IMR-90 (cell line): ENCODE results near the gene GPC6. TPM values are rescaled to one million over a fixed set of nuclear protein-coding genes. Genes with fewer than 3 reads are reported as not detected.

Experiments
- ATAC-seq: fragments of 200-7000 bp; cut with Tn5 transposase; 2 replicates; pipeline ENCODE4 v1.9.1; 2020; ENCODE audit warnings: low read depth, mild to moderate bottlenecking, moderate library complexity
- BruUV-seq: library from RNA; stranded (reverse); fragments of 400-500 nt; replicated peaks from 2 replicates; lab custom pipeline; 2021; lab: Mats Ljungman, UMichigan
- CTCF ChIA-PET: fragments of 300-600 bp; formaldehyde crosslinking; extraction: SDS; loops from one replicate; lab custom pipeline; 2021; ENCODE audit warnings: antibody characterized with exemption; lab: Yijun Ruan, JAX
- POLR2A ChIA-PET: fragments of 300-600 bp; sonication (Branson Sonifier 250); formaldehyde crosslinking; loops from one replicate; lab custom pipeline; 2022; ENCODE audit warnings: antibody characterized with exemption; ENCODE audit not compliant: unreplicated experiment; lab: Charles Lee
- DNase-seq: peaks from one replicate; pipeline ENCODE4 v3.0.0; 2013
- H2AFZ ChIP-seq: replicated peaks from 2 replicates; pipeline ENCODE3; 2013; ENCODE audit warnings: low read length, mild to moderate bottlenecking; ENCODE audit not compliant: poor library complexity
- H2AK5ac ChIP-seq: 2 replicates; pipeline ENCODE4 v1.6.1; 2013; ENCODE audit warnings: low read depth, low read length, inconsistent platforms
- H2AK9ac ChIP-seq: replicated peaks from 2 replicates; pipeline ENCODE3; 2013; ENCODE audit warnings: mild to moderate bottlenecking, low read depth, low read length, moderate library complexity; ENCODE audit not compliant: poor library complexity
- H2BK120ac ChIP-seq: 2 replicates; pipeline ENCODE4 v1.6.1; 2013; ENCODE audit warnings: low read depth, low read length, inconsistent platforms
- H2BK15ac ChIP-seq: 3 replicates; pipeline ENCODE4 v1.6.1; 2013; ENCODE audit warnings: low read depth, low read length, inconsistent platforms
- H2BK20ac ChIP-seq: 2 replicates; pipeline ENCODE4 v1.6.1; 2013; ENCODE audit warnings: low read depth, mild to moderate bottlenecking, inconsistent platforms, low read length, moderate library complexity
- H2BK5ac ChIP-seq: 2 replicates; pipeline ENCODE4 v1.6.1; 2013; ENCODE audit warnings: mild to moderate bottlenecking, low read depth, low read length, inconsistent platforms; ENCODE audit not compliant: poor library complexity, severe bottlenecking
- H3K14ac ChIP-seq: replicated peaks from 2 replicates; pipeline ENCODE4 v1.6.1; 2013; ENCODE audit warnings: low read depth, low read length, inconsistent platforms
- H3K18ac ChIP-seq: 2 replicates; pipeline ENCODE4 v1.6.1; 2013; ENCODE audit warnings: low read depth, low read length, control low read depth
- H3K23ac ChIP-seq: 2 replicates; pipeline ENCODE4 v1.6.1; 2013; ENCODE audit warnings: low read depth, low read length, inconsistent platforms
- H3K27ac ChIP-seq: 2 replicates; pipeline ENCODE4 v1.5.1; 2013; ENCODE audit warnings: mild to moderate bottlenecking, control low read depth, low read length; ENCODE audit not compliant: insufficient read depth
- H3K27me3 ChIP-seq: 2 replicates; pipeline ENCODE4 v1.6.1; 2013; ENCODE audit warnings: low read length; ENCODE audit not compliant: control insufficient read depth, insufficient read depth
- H3K36me3 ChIP-seq: 2 replicates; pipeline ENCODE4 v1.6.1; 2013; ENCODE audit warnings: low read length, mixed read lengths; ENCODE audit not compliant: control insufficient read depth, insufficient read depth
- H3K4ac ChIP-seq: 2 replicates; pipeline ENCODE4 v1.6.1; 2013; ENCODE audit warnings: low read depth, low read length, inconsistent platforms
- H3K4me1 ChIP-seq: 2 replicates; pipeline ENCODE4 v1.6.1; 2013; ENCODE audit warnings: low read length, mixed read lengths; ENCODE audit not compliant: control insufficient read depth, insufficient read depth
- H3K4me2 ChIP-seq: 2 replicates; pipeline ENCODE4 v1.6.1; 2013; ENCODE audit warnings: low read depth, mild to moderate bottlenecking, control low read depth, low read length, moderate library complexity
- H3K4me3 ChIP-seq: 2 replicates; pipeline ENCODE4 v1.5.1; 2013; ENCODE audit warnings: low read depth, mild to moderate bottlenecking, control low read depth, low read length, moderate library complexity; ENCODE audit not compliant: insufficient read depth
- H3K56ac ChIP-seq: 2 replicates; pipeline ENCODE4 v1.6.1; 2013; ENCODE audit warnings: low read length, inconsistent platforms; ENCODE audit not compliant: insufficient read depth; ENCODE audit errors: extremely low read depth
- H3K79me1 ChIP-seq, 2 experiments: 2 replicates each; pipeline ENCODE4 v1.6.1; 2013; ENCODE audit warnings: low read length in 2 of 2, inconsistent platforms in 1 of 2, low read depth in 1 of 2
- H3K9ac ChIP-seq: 2 replicates; pipeline ENCODE4 v1.6.1; 2013; ENCODE audit warnings: low read depth, low read length, control low read depth
- H3K9me1 ChIP-seq: 2 replicates; pipeline ENCODE4 v1.6.1; 2013; ENCODE audit warnings: low read length, inconsistent platforms; ENCODE audit not compliant: insufficient read depth
- H3K9me3 ChIP-seq: 2 replicates; pipeline ENCODE4 v1.6.1; 2013; ENCODE audit warnings: low read length; ENCODE audit not compliant: control insufficient read depth, insufficient read depth
- H4K20me1 ChIP-seq: 2 replicates; pipeline ENCODE4 v1.6.1; 2013; ENCODE audit warnings: low read length, inconsistent platforms; ENCODE audit not compliant: insufficient read depth
- H4K5ac ChIP-seq: 2 replicates; pipeline ENCODE4 v1.6.1; 2013; ENCODE audit warnings: mild to moderate bottlenecking, low read depth, low read length, control low read depth
- H4K8ac ChIP-seq, 2 experiments: 2 replicates each; pipeline ENCODE4 v1.6.1; 2013; ENCODE audit warnings: low read depth in 2 of 2, low read length in 2 of 2, control low read depth in 1 of 2, inconsistent platforms in 1 of 2
- H4K91ac ChIP-seq: 2 replicates; pipeline ENCODE4 v1.6.1; 2013; ENCODE audit warnings: low read depth, low read length, inconsistent platforms; ENCODE audit not compliant: insufficient read depth
- MAFK ChIP-seq: IDR thresholded peaks from 2 replicates; pipeline ENCODE4 v1.6.1; 2012; ENCODE audit warnings: low read depth, low read length, improper control_type of control experiment
- WGBS, 2 experiments: methylation state at CpG; one replicate each; pipeline versions ENCODE4 v1.1.5 to v1.1.7; 2013; ENCODE audit warnings: missing lambda C conversion rate in 2 of 2; ENCODE audit not compliant: insufficient read length in 1 of 2; ENCODE audit errors: extremely low coverage in 2 of 2; 5-methylcytosine and 5-hydroxymethylcytosine counted together
- dilution Hi-C: fragments of 300-500 bp; cut with HindIII; formaldehyde crosslinking; loops from one replicate; pipeline ENCODE4 v1.14.3; 2018; ENCODE audit warnings: low sequenced_read_pairs; ENCODE audit not compliant: unreplicated experiment
- in situ Hi-C: fragments of 300-500 bp; cut with MboI; formaldehyde crosslinking; loops from 3 replicates; pipeline ENCODE4 v1.14.3; 2019; ENCODE audit warnings: low sequenced_read_pairs, inconsistent platforms, mixed read lengths
- intact Hi-C: fragments of 100-400 bp; cut with micrococcal nuclease; formaldehyde crosslinking; loops from 2 replicates; pipeline ENCODE4 v1.10.0; 2022
- polyA plus RNA-seq, 3 experiments: library from polyadenylated mRNA; depleted of rRNA; stranded (reverse); fragments of >200 nt; gene quantifications; 2 replicates each; pipeline ENCODE4 v1.2.3, GENCODE V29; 2012; ENCODE audit warnings: low replicate concordance in 1 of 3
- total RNA-seq: library from RNA; depleted of rRNA; stranded (reverse); fragments of >200 nt; gene quantifications from 2 replicates; pipeline ENCODE4 v1.2.3, GENCODE V29; 2012
- TF ChIP-seq, protein P1 (sequence below): fragments of 150-350 bp; IDR thresholded peaks from 2 replicates; pipeline ENCODE4 v1.6.1; 2016; ENCODE audit warnings: low read depth, mild to moderate bottlenecking, low read length, moderate library complexity, borderline replicate concordance

The GPC6 gene
- total and polyA plus RNA-seq, 2 of the 4 experiments (the other 2 are of a cell fraction): 14.9 to 39.4 TPM

DNA sequence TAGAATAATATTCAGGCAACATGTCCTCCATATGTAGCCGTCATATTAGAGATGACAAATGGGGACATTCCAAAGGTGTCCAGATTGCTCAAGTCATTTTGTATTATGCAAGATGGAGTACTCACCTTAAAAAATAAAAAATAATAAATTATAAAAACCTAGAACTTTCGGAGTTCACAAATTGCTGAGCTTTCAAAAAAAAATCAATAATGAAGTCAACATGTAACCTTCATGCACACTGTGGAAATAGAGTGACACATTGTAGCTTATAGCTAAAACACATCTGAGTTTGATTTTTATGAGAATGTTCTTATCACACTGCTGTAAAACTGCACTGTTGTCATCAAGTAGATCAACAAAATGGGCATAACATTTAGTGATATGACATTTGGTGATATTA lies 411.2 kb downstream of the GPC6 start:
- Histone ChIP-seq H4K8ac (no peak overlapping the region), H2BK20ac (no peak overlapping the region), H2BK5ac (no peak overlapping the region), H3K9me3 (no peaks in the 10 kb centered on the region), H2AK5ac (no peak overlapping the region), H3K56ac (no peak overlapping the region), H3K4ac (no peak overlapping the region), H2AFZ (no peak overlapping the region), H3K23ac (no peak overlapping the region), H3K79me1 (no peaks in the 10 kb centered on the region), H3K9ac (no peak overlapping the region), H3K4me1 (no peaks in the 10 kb centered on the region), H3K27ac (no peak overlapping the region), H3K14ac (no peak overlapping the region), H4K20me1 (no peaks in the 10 kb centered on the region), H4K91ac (no peak overlapping the region), H2AK9ac (no peak overlapping the region), H2BK120ac (no peak overlapping the region), H3K9me1 (no peaks in the 10 kb centered on the region), H3K36me3 (no peaks in the 10 kb centered on the region), H2BK15ac (no peak overlapping the region), H3K27me3 (no peaks in the 10 kb centered on the region), H4K5ac (no peak overlapping the region), H3K4me3 (no peak overlapping the region), H3K4me2 (no peak overlapping the region), H3K18ac (no peak overlapping the region)
- peak; percentile 88 for TF ChIP-seq MAFK
- TF ChIP-seq, protein P1, sequence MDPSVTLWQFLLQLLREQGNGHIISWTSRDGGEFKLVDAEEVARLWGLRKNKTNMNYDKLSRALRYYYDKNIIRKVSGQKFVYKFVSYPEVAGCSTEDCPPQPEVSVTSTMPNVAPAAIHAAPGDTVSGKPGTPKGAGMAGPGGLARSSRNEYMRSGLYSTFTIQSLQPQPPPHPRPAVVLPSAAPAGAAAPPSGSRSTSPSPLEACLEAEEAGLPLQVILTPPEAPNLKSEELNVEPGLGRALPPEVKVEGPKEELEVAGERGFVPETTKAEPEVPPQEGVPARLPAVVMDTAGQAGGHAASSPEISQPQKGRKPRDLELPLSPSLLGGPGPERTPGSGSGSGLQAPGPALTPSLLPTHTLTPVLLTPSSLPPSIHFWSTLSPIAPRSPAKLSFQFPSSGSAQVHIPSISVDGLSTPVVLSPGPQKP: no peak
- in situ Hi-C loops (no loop called here), intact Hi-C loops (no loop called here), dilution Hi-C loops (no loop called here)
- no peak for ATAC-seq
- no TSS peak for BruUV-seq
- POLR2A ChIA-PET: no interaction called here
- CTCF ChIA-PET: no interaction called here
- WGBS, 2 experiments: no CpG with 5 or more reads among the region's 2 CpGs
- DNase-seq: no peak
